ENCODE data around the gene SPSB2.
"Not testable (repeated sequence)": the region's sequence is repeated elsewhere in the genome, so short reads cannot be mapped to it uniquely, and the experiment has no call there.

SPSB2 gene

DNA sequence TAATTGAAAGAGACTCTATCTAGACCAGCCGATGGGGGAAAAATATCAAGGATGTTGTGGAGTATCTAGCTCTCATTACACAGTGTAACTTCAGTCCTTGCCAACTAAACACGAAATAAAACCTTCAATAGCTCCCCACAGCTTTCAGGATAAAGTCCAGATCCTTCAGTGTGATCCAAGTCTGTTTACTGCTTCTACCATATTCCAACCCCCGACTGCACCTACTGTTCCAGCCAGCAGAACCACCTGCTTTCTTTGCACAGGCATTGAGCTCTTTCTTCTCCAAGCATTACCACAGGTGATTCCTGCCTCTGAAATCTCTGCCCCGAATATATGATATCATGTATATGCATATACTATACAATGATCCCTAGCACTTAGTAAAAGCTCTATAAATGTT is 29.3 kb upstream of the SPSB2 start:
- no peak for DNase-seq (ENCODE audit: low read depth in 1 of 2, low spot score in 1 of 2)

DNA sequence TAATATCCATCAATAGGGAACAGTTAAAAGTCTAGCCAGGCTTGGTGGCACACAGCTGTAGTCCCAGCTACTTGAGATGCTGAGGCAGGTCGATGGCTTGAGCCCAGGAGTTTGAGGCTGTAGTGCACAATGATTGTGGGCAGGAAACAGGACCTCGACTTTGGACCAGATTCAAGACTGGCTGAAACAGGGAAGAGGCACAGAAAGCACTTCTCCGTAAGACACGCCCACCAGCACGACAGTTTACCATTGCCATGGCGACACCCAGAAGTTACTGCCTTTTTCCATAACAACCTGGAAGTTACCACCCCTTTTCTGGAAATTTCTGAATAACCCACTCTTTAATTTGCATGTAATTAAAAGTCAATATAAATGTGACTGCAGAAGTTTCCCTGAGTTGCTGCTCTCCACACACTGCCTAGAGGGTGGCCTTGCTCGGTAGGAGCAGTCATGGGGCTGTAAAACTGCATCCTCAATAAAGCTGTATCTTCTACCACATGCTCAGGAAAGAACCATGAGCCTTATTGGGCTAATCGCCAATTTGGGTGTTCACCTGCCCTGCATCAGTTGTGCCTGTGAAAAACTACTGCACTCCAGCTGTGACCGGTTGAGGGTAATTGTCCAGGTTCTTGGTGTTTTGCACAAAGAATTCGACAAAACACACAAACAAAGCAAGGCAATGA is 26.9 kb upstream of the SPSB2 start:
- DNase-seq (ENCODE audit: low read depth in 1 of 2, low spot score in 1 of 2): no peak

DNA sequence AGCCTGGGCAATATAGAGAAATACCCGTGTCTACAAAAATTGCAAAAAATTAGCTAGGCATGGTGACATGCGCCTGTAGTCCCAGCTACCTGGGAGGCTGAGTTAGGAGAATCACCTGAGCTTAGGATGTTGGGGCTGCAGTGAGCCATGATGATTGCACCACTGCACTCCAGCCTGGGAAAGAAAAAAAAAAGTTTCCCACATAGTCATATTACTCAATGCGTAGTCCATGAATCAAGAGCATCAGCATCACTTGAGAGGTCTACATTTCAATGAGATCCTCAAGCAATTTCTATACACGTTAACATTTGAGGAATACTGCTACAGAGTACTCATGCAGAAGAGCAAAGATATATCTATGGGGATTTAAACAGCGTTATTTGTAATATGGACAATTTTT is 26.3 kb upstream of the SPSB2 start:
- DNase-seq (ENCODE audit: low read depth in 1 of 2, low spot score in 1 of 2): no peak

DNA sequence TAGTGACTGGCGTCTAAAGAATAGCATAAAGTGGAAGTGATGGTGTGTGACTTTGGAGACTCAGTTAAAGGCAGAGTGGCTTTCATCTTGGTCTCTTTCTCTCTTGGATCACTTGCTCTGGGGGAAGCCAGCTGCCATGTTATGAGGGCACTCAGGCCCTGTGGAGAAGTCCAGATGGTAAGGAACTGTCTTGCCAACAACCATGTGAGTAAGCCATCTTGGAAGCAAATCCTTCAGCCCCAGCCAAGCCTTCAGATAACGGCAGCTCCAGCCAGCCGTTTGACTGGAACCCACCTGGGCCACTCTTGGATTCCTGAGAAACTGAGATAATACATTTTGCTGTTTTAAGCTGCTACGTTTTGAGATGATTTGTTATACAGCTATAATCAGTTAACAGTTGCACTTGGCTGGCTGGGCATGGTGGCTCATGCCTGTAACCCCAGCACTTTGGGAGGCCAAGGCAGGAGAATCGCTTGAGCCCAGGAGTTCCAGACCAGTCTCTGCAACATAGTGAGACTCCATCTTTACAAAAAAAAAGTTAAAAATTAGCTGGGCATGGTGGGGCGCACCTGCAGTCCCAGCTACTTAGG is 23.8 kb upstream of the SPSB2 start:
- no peak for DNase-seq (ENCODE audit: low read depth in 1 of 2, low spot score in 1 of 2)

GRCh38 chr12:6894321-6894720 is 21.2 kb upstream of the SPSB2 start:
- DNase-seq (ENCODE audit: low read depth in 1 of 2, low spot score in 1 of 2): no peak

DNA sequence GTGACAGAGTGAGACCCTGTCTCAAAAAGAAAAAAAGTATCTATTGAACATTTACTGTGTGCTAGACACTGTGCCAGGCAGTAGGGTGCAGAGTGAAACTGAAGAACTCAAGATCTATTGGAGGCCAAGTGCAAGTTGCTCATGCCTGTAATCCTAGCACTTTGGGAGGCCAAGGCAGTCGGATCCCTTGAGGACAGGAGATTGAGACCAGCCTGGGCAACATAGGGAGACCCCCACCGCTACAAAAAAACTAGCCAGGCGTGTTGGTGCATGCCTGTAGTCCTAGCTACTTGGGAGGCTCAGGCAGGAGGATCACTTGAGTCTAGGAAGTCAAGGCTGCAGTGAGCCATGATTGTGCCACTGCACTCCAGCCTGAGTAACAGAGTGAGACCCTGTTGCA is 19.6 kb upstream of the SPSB2 start:
- DNase-seq (ENCODE audit: low read depth in 1 of 2, low spot score in 1 of 2): not testable (repeated sequence)

GRCh38 chr12:6891646-6892001 is 18.5 kb upstream of the SPSB2 start:
- DNase-seq (ENCODE audit: low read depth in 1 of 2, low spot score in 1 of 2): no peak

- peak; percentile 97 to 98 for DNase-seq (ENCODE audit: low read depth in 1 of 2, low spot score in 1 of 2)
Observed at GRCh38 chr12:6890789-6891645, 17.9 kb upstream of the SPSB2 start.

DNA sequence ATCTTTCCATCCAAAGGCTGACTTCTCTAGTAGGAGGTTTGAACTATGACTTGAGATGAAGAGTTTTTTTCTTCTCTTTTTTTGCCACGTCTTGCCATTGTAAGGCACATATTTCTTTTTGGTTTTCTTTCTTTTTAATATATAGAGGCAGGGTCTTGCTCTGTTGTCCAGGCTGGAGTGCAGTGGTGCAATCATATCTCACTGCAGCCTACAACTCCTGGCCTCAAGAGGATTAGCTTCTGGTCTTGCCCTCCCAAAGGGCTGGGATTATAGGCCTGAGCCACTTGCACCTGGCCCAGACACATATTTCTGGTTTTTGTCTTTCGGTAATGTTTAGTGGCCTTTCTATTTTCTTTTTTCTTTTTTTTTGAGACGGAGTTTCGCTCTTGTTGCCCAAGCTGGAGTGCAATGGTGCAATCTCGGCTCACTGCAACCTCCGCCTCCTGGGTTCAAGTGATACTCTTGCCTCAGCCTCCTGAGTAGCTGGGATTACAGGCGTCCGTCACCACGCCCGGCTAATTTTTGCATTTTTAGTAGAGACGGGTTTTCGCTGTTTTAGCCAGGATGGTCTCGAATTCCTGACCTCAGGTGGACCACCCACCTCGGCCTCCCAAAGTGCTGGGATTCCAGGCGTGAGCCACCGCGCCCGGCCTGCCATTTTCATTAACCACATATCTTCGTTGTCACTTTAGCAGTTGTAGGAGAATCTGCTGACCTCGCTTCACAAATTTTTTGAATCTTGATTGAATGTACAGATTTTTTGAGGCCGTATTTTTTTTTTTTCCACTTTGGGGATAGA is 16.9 kb upstream of the SPSB2 start:
- not testable (repeated sequence) for DNase-seq (ENCODE audit: low read depth in 1 of 2, low spot score in 1 of 2)

- not testable (repeated sequence) for DNase-seq (ENCODE audit: low read depth in 1 of 2, low spot score in 1 of 2)
Observed at GRCh38 chr12:6888794-6889193, 15.7 kb upstream of the SPSB2 start.

DNA sequence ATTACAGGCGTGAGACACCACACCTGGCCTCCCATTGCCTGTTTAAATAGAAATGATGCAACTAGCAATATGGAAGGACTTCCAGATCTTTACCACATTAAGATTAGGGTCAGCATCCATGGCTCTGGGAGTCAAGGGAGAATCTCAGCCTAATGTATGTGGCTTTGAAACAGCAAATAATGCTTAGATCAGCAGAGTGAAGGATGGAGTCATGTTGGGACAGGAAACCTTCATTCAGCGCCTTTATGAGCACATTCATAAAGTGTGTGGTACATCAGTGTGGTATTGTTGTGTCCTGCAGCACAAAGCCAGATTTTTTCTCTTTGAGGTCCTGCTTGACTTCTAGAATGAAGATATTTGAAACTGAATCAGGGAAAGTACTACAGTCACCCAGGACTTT is 15.3 kb upstream of the SPSB2 start:
- no peak for DNase-seq (ENCODE audit: low read depth in 1 of 2, low spot score in 1 of 2)

GRCh38 chr12:6887460-6887859 is 14.4 kb upstream of the SPSB2 start:
- DNase-seq (ENCODE audit: low read depth in 1 of 2, low spot score in 1 of 2): no peak

DNA sequence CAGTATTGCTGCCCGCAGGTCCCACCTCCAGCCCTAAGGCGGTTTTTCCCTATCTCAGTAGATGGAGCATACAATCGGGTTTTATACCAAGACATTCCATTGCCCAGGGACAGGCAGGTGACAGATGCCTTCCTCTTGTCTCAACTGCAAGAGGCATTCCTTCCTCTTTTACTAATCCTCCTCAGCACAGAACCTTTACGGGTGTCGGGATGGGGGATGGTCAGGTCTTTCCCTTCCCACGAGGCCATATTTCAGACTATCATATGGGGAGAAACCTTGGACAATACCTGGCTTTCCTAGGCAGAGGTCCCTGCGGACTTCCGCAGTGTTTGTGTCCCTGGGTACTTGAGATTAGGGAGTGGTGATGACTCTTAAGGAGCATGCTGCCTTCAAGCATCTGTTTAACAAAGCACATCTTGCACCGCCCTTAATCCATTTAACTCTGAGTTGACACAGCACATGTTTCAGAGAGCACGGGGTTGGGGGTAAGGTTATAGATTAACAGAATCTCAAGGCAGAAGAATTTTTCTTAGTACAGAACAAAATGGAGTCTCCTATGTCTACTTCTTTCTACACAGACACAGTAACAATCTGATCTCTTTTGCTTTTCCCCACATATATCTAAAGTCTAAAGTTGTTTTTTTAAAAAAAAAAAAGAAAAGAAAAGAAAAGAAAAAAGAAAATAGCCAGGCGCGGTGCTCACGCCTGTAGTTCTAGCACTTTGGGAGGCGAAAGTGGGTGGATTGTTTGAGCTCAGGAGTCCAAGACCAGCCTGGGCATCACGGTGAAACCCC is 13.3 kb upstream of the SPSB2 start:
- DNase-seq (ENCODE audit: low read depth in 1 of 2, low spot score in 1 of 2): not testable (repeated sequence)

- DNase-seq (ENCODE audit: low read depth in 1 of 2, low spot score in 1 of 2): no peak
Observed at GRCh38 chr12:6884539-6884938, 11.4 kb upstream of the SPSB2 start.

DNA sequence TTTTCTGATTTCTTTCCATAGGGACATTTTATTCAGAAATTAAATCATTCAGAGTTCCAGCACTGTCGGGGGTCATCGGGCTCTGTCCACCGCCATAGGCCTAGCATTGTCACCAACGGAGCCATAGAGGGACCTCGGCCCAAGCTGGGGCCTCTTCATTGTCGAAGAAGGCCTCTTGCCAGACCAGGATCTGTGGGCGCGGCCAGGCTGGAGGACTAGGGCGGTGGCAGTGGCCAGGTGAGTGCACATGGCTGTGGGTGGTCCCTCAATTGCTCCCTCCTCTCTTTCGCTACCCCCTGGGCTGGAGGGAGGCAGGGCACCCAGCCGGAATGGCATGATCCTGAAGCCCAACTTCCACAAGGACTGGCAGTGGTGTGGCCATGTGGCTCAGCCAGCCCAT is 10.6 kb upstream of the SPSB2 start:
- no peak for DNase-seq (ENCODE audit: low read depth in 1 of 2, low spot score in 1 of 2)

GRCh38 chr12:6883252-6883651 is 10.1 kb upstream of the SPSB2 start:
- no peak for DNase-seq (ENCODE audit: low read depth in 1 of 2, low spot score in 1 of 2)

DNA sequence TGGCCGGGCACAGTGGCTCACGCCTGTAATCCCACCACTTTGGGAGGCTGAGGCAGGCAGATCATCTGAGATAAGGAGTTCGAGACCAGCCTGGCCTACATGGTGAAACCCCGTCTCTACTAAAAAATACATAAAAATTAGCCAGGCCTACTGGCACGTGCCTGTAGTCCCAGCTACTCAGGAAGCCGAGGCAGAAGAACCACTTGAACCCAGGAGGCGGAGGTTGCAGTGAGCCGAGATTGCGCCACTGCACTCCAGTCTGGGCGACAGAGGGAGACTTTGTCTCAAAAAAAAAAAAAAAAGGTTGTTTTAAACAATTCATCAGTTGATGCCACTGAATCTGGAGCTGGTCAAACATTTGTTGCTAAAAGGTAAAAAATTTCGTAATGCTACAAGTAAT is 6.7 kb upstream of the SPSB2 start:
- DNase-seq (ENCODE audit: low read depth in 1 of 2, low spot score in 1 of 2): not testable (repeated sequence)

GRCh38 chr12:6874015-6874368 is 889 bp upstream of the SPSB2 start:
- DNase-seq (ENCODE audit: low read depth in 1 of 2, low spot score in 1 of 2): not testable (repeated sequence)

- peak; percentile 70 to 78 for DNase-seq (ENCODE audit: low read depth in 1 of 2, low spot score in 1 of 2)
Observed at GRCh38 chr12:6872073-6873048, 742 bp downstream of the SPSB2 start.

Measured in activated CD4-positive, alpha-beta T cell treated with anti-CD3 and anti-CD28 coated beads, Interleukin-2, amount 50 U/mL, for 24 hours (primary cell).